HepG2 (cell line): ENCODE results near the gene UNG. TPM values are rescaled to one million over a fixed set of nuclear protein-coding genes. Genes with fewer than 3 reads are reported as not detected.
A peak's percentile ranks its signal among the peaks of the same experiment; 100 is the strongest.

Experiments used
- ELF4 ChIP-seq: sonication (generic); formaldehyde crosslinking; IDR thresholded peaks from 2 replicates; pipeline ENCODE4 v1.5.0; 2020; ENCODE audit warnings: missing genetic modification reagents, mild to moderate bottlenecking, moderate library complexity, borderline replicate concordance
- GABPA ChIP-seq, 2 experiments: IDR thresholded peaks; 2 replicates each; pipeline ENCODE4 v1.6.1; 2011 to 2016; ENCODE audit warnings: low read depth in 2 of 2, low read length in 1 of 2, missing biosample characterization in 1 of 2, missing genetic modification characterization in 1 of 2
- GFI1 ChIP-seq: sonication (generic); formaldehyde crosslinking; IDR thresholded peaks from 2 replicates; pipeline ENCODE4 v1.5.0; 2020; ENCODE audit warnings: missing genetic modification reagents, mild to moderate bottlenecking, borderline replicate concordance
- HIC2 ChIP-seq: sonication (generic); formaldehyde crosslinking; IDR thresholded peaks from 2 replicates; pipeline ENCODE4 v1.9.0; 2022; ENCODE audit warnings: low read depth, missing genetic modification reagents
- IRF1 ChIP-seq: sonication (generic); formaldehyde crosslinking; IDR thresholded peaks from 2 replicates; pipeline ENCODE4 v1.4.0; 2020; ENCODE audit warnings: low read depth, mild to moderate bottlenecking, missing genetic modification reagents
- KDM5A ChIP-seq: fragments of 200-600 bp; sonication (generic); IDR thresholded peaks from 2 replicates; pipeline ENCODE4 v1.7.0; 2018; ENCODE audit warnings: antibody characterized with exemption, mild to moderate bottlenecking, low read length, borderline replicate concordance
- NFE2L2 ChIP-seq: fragments of 150-350 bp; IDR thresholded peaks from 2 replicates; pipeline ENCODE4 v1.6.1; 2014; ENCODE audit warnings: low read length
- NR1H2 ChIP-seq: sonication (generic); formaldehyde crosslinking; IDR thresholded peaks from 2 replicates; pipeline ENCODE4 v1.8.1; 2022; ENCODE audit warnings: low read depth, missing genetic modification reagents, borderline replicate concordance
- RNF219 ChIP-seq: sonication (generic); formaldehyde crosslinking; IDR thresholded peaks from 2 replicates; pipeline ENCODE4 v1.5.0; 2020; ENCODE audit warnings: mild to moderate bottlenecking, missing genetic modification reagents
- UBTF ChIP-seq: sonication (generic); formaldehyde crosslinking; IDR thresholded peaks from 2 replicates; pipeline ENCODE4 v1.4.0; 2020; ENCODE audit warnings: mild to moderate bottlenecking, missing genetic modification reagents
- YEATS4 ChIP-seq: sonication (generic); formaldehyde crosslinking; IDR thresholded peaks from 2 replicates; pipeline ENCODE4 v1.4.0; 2020; ENCODE audit warnings: missing genetic modification reagents, borderline replicate concordance
- ZC3H13 ChIP-seq: sonication (generic); formaldehyde crosslinking; IDR thresholded peaks from 2 replicates; pipeline ENCODE4 v1.8.1; 2023; ENCODE audit warnings: mild to moderate bottlenecking, missing genetic modification reagents, moderate library complexity
- ZNF18 ChIP-seq: sonication (generic); formaldehyde crosslinking; IDR thresholded peaks from 2 replicates; pipeline ENCODE4 v1.8.0; 2022; ENCODE audit warnings: mild to moderate bottlenecking, missing genetic modification reagents; ENCODE audit not compliant: insufficient replicate concordance
- ZNF362 ChIP-seq: sonication (generic); formaldehyde crosslinking; IDR thresholded peaks from 2 replicates; pipeline ENCODE4 v1.4.0; 2020; ENCODE audit warnings: missing genetic modification reagents, mild to moderate bottlenecking, borderline replicate concordance
- ZNF451 ChIP-seq: sonication (generic); formaldehyde crosslinking; IDR thresholded peaks from 2 replicates; pipeline ENCODE4 v1.5.0; 2020; ENCODE audit warnings: mild to moderate bottlenecking, missing genetic modification reagents
- ZSCAN12 ChIP-seq: sonication (generic); formaldehyde crosslinking; IDR thresholded peaks from 2 replicates; pipeline ENCODE4 v1.9.0; 2021; ENCODE audit warnings: mild to moderate bottlenecking, missing genetic modification reagents
- polyA plus RNA-seq, 8 experiments: library from polyadenylated mRNA; depleted of rRNA in 3 of 8; stranded (reverse) in 7 of 8; unstranded in 1 of 8; fragments of >200 nt; fragmentation: Illumina TruSeq in 4 of 8; extraction: Trizol in 4 of 8; gene quantifications; 2 replicates each; pipeline versions ENCODE4 v1.2.1 to v1.2.3, GENCODE V29; 2011 to 2016; ENCODE audit warnings: low read depth in 4 of 8, missing spikeins in 1 of 8, mixed read lengths in 1 of 8; ENCODE audit not compliant: insufficient read depth in 1 of 8
- total RNA-seq, 5 experiments: library from RNA; depleted of rRNA; stranded (reverse); fragments of >200 nt; fragmentation: Illumina TruSeq; extraction: Trizol; gene quantifications; 2 replicates each; pipeline ENCODE4 v1.2.3, GENCODE V29; 2016; ENCODE audit warnings: low read depth in 1 of 5

The UNG gene
- total and polyA plus RNA-seq, 2 of the 13 experiments (the other 11 are each of a cell fraction or from before 2014, with no cell fraction given): 23.3 to 114 TPM

GRCh38 chr12:109052414-109053323, 44.7 kb upstream of the UNG start, which contains the start of gene USP30 (continued):
- TF ChIP-seq ZSCAN12 (CRISPR knock-in tag) (0 out of 2 replicates have a peak, but pooled peaks have one; percentile 25), ZNF451 (peak; percentile 85; the same call in 1 of the 2 replicates), ZNF362 (CRISPR knock-in tag) (peak; percentile 71), NFE2L2 (no peak; the same call in 1 of the 2 replicates), NR1H2 (no peak), GFI1 (peak; percentile 56), YEATS4 (CRISPR knock-in tag) (peak; percentile 98), GABPA (IDR thresholded peaks at IDR 0.05; ENCODE audit: low read depth, low read length) (peak; percentile 99), GABPA (CRISPR knock-in tag; IDR thresholded peaks at IDR 0.05; ENCODE audit: low read depth) (peak; percentile 98), ELF4 (CRISPR knock-in tag) (0 out of 2 replicates have a peak, but pooled peaks have one; percentile 17), ZC3H13 (CRISPR knock-in tag) (peak; percentile 66; the same call in 1 of the 2 replicates), ZNF18 (CRISPR knock-in tag) (peak; percentile 41), KDM5A (peak; percentile 99), RNF219 (CRISPR knock-in tag) (no peak), IRF1 (CRISPR knock-in tag) (no peak), HIC2 (CRISPR knock-in tag) (peak; percentile 17; the same call in 1 of the 2 replicates), UBTF (CRISPR knock-in tag) (peak; percentile 92)
